Measurements from ENCODE around the gene ALKBH8. TPM values are rescaled to one million over a fixed set of nuclear protein-coding genes. Genes with fewer than 3 reads are reported as not detected.

ALKBH8 gene
- total and polyA plus RNA-seq, 2 of the 4 experiments (the other 2 are of a cell fraction) = 3.0 to 6.6 TPM

DNA sequence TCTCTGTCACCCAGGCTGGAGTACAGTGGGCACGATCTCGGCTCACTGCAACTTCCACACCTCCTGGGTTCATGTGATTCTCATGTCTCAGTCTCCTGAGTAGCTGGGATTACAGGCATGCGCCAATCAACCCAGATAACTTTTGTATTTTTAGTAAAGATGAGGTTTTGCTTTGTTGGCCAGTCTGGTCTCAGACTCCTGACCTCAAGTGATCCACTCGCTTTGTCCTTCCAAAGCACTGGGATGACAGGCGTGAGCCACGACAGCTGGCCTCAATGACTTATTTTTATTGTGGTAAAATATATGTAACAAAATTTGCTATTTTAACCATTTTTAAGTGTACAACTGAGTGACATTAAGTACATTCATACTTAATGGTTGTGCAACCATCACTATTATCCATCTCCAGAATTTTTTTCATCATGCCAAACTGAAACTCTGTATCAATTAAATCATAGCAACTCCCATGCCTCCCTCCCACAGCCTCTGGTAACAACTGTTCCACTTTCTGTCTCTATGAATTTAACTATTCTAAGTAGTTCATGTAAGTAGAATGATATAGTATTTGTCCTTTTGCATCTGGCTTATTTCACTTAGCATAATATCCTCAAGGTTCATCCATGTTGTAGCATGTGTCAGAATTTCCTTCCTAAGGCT lies 57.2 kb downstream of the ALKBH8 start:
- Histone ChIP-seq H3K23ac (ENCODE audit: low read depth, low read length) (no peak overlapping the region), H4K5ac (ENCODE audit: low read depth, low read length) (no peak overlapping the region), H3K9me1 (ENCODE audit: insufficient read depth, low read length) (no peaks in the 10 kb centered on the region), H3K56ac (ENCODE audit: extremely low read depth, insufficient read depth, low read length) (no peak overlapping the region), H3K18ac (ENCODE audit: low read depth, low read length) (no peak overlapping the region), H3K27me3 (ENCODE audit: control insufficient read depth, insufficient read depth, low read length) (no peaks in the 10 kb centered on the region), H3K9ac (ENCODE audit: low read depth, low read length) (no peak overlapping the region), H2AFZ (replicated peaks; ENCODE audit: low read length, poor library complexity) (no peak overlapping the region), H2BK20ac (ENCODE audit: low read depth, low read length) (no peak overlapping the region), H3K4me2 (ENCODE audit: low read depth, low read length) (no peak overlapping the region), H2BK15ac (ENCODE audit: low read depth, low read length) (no peak overlapping the region), H3K27ac (ENCODE audit: insufficient read depth, low read length) (no peak overlapping the region), H2BK5ac (ENCODE audit: low read depth, low read length, poor library complexity, severe bottlenecking) (no peak overlapping the region), H3K9me3 (ENCODE audit: control insufficient read depth, insufficient read depth, low read length) (no peaks in the 10 kb centered on the region), H3K4me1 (ENCODE audit: control insufficient read depth, insufficient read depth, low read length) (no peaks in the 10 kb centered on the region), H4K8ac (ENCODE audit: low read depth in 2 of 2, low read length in 2 of 2) (no peak overlapping the region), H2AK5ac (ENCODE audit: low read depth, low read length) (no peak overlapping the region), H4K91ac (ENCODE audit: insufficient read depth, low read depth, low read length) (no peak overlapping the region), H3K14ac (replicated peaks; ENCODE audit: low read depth, low read length) (no peak overlapping the region), H2AK9ac (replicated peaks; ENCODE audit: low read depth, low read length, poor library complexity) (no peak overlapping the region), H3K4me3 (ENCODE audit: insufficient read depth, low read depth, low read length) (no peak overlapping the region), H3K79me1 (ENCODE audit: low read depth in 1 of 2, low read length in 2 of 2) (no peaks in the 10 kb centered on the region; a peak in 1 of 4 replicates), H3K36me3 (ENCODE audit: control insufficient read depth, insufficient read depth, low read length) (peaks cover 2% of the 10 kb centered on the region; the same call in 1 of the 2 replicates), H3K4ac (ENCODE audit: low read depth, low read length) (no peak overlapping the region), H4K20me1 (ENCODE audit: insufficient read depth, low read length) (no peaks in the 10 kb centered on the region), H2BK120ac (ENCODE audit: low read depth, low read length) (no peak overlapping the region)
- TF ChIP-seq ELK1 (IDR thresholded peaks at IDR 0.05; ENCODE audit: borderline replicate concordance, low read depth, low read length) (no peak), FOS (IDR thresholded peaks at IDR 0.05; ENCODE audit: low read depth, low read length) (no peak), MAZ (IDR thresholded peaks at IDR 0.05; ENCODE audit: borderline replicate concordance, low read depth, low read length) (no peak), NFE2L2 (IDR thresholded peaks at IDR 0.05; ENCODE audit: low read depth, low read length) (no peak), RCOR1 (IDR thresholded peaks at IDR 0.05; ENCODE audit: insufficient replicate concordance, low read length) (no peak), SMC3 (IDR thresholded peaks at IDR 0.05; ENCODE audit: low read depth, low read length) (no peak), CEBPB (IDR thresholded peaks at IDR 0.05; ENCODE audit: low read depth, low read length) (no peak), BHLHE40 (IDR thresholded peaks at IDR 0.05; ENCODE audit: low read depth, low read length) (no peak), MAFK (IDR thresholded peaks at IDR 0.05; ENCODE audit: low read depth, low read length) (no peak), RAD21 (IDR thresholded peaks at IDR 0.05; ENCODE audit: low read length) (no peak), USF2 (IDR thresholded peaks at IDR 0.05; ENCODE audit: low read depth, low read length) (no peak), MXI1 (IDR thresholded peaks at IDR 0.05; ENCODE audit: borderline replicate concordance, low read depth, low read length) (no peak), RFX5 (IDR thresholded peaks at IDR 0.05; ENCODE audit: low read depth, low read length) (no peak), CHD1 (IDR thresholded peaks at IDR 0.05; ENCODE audit: low read depth, low read length) (no peak), POLR2A (IDR thresholded peaks at IDR 0.05; ENCODE audit: low read depth, low read length) (no peak)
- TF ChIP-seq, protein P1, sequence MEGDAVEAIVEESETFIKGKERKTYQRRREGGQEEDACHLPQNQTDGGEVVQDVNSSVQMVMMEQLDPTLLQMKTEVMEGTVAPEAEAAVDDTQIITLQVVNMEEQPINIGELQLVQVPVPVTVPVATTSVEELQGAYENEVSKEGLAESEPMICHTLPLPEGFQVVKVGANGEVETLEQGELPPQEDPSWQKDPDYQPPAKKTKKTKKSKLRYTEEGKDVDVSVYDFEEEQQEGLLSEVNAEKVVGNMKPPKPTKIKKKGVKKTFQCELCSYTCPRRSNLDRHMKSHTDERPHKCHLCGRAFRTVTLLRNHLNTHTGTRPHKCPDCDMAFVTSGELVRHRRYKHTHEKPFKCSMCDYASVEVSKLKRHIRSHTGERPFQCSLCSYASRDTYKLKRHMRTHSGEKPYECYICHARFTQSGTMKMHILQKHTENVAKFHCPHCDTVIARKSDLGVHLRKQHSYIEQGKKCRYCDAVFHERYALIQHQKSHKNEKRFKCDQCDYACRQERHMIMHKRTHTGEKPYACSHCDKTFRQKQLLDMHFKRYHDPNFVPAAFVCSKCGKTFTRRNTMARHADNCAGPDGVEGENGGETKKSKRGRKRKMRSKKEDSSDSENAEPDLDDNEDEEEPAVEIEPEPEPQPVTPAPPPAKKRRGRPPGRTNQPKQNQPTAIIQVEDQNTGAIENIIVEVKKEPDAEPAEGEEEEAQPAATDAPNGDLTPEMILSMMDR (conservative IDR thresholded peaks at IDR 0.05; ENCODE audit: low read depth, low read length) = no peak
- no CpG with 5 or more reads among the region's 6 CpGs for WGBS, 2 experiments (ENCODE audit: extremely low coverage in 2 of 2, insufficient read length in 1 of 2)
- in situ Hi-C loops (cut with MboI; ENCODE audit: low sequenced_read_pairs) = no loop called here
- intact Hi-C loops (cut with micrococcal nuclease) = no loop called here
- ChIA-PET CTCF (interaction anchor here (0.6 kb wide), 1 partner anchor 13 kb away, joined by 3 read pairs; no protein-coding TSS in a partner anchor), POLR2A (ENCODE audit: unreplicated experiment) (no interaction called here)
- dilution Hi-C loops (cut with HindIII; ENCODE audit: low sequenced_read_pairs, unreplicated experiment) = no loop called here
- no TSS peak for BruUV-seq (replicated peaks)
- no peak for ATAC-seq (ENCODE audit: low read depth)
- DNase-seq = no peak
